Occipital lobe (tissue), 2 donors: ENCODE results near the gene PVALB. TPM values are rescaled to one million over a fixed set of nuclear protein-coding genes. Genes with fewer than 3 reads are reported as not detected.

Experiments used
- DNase-seq: peaks from one replicate; lab custom pipeline; 2025; lab: John Stamatoyannopoulos, UW
- total RNA-seq: library from RNA; depleted of rRNA; stranded (reverse); fragments of >200 nt; gene quantifications from one replicate; pipeline ENCODE4 v1.2.3, GENCODE V29; 2014

The PVALB gene
- total RNA-seq, 1 donor from 2014 or later, result 0.62 TPM

- DNase-seq, result no peak
Observed at GRCh38 chr22:36846949-36847348, 30.1 kb upstream of the PVALB start.

GRCh38 chr22:36846271-36846670 is 29.4 kb upstream of the PVALB start:
- DNase-seq, result no peak

- no peak for DNase-seq
Observed at GRCh38 chr22:36840106-36840505, 23.3 kb upstream of the PVALB start.

GRCh38 chr22:36839356-36840073 is 22.7 kb upstream of the PVALB start:
- DNase-seq, result no peak

GRCh38 chr22:36838119-36839030 is 21.5 kb upstream of the PVALB start:
- DNase-seq, result no peak

- DNase-seq, result no peak
Observed at GRCh38 chr22:36835903-36836302, 19.1 kb upstream of the PVALB start.

GRCh38 chr22:36833073-36833472 is 16.2 kb upstream of the PVALB start:
- no peak for DNase-seq

GRCh38 chr22:36831717-36832116 is 14.9 kb upstream of the PVALB start:
- no peak for DNase-seq

- no peak for DNase-seq
Observed at GRCh38 chr22:36831206-36831605, 14.4 kb upstream of the PVALB start.

GRCh38 chr22:36830601-36831000 is 13.8 kb upstream of the PVALB start:
- no peak for DNase-seq

- no peak for DNase-seq
Observed at GRCh38 chr22:36829370-36830002, 12.7 kb upstream of the PVALB start.

- DNase-seq, result no peak
Observed at GRCh38 chr22:36828815-36829214, 12.0 kb upstream of the PVALB start.

- no peak for DNase-seq
Observed at GRCh38 chr22:36826262-36826661, 9.4 kb upstream of the PVALB start.

- no peak for DNase-seq
Observed at GRCh38 chr22:36824655-36825054, 7.8 kb upstream of the PVALB start.

- DNase-seq, result no peak
Observed at GRCh38 chr22:36823186-36823839, 6.5 kb upstream of the PVALB start.

- no peak for DNase-seq
Observed at GRCh38 chr22:36822581-36822980, 5.7 kb upstream of the PVALB start.

- DNase-seq, result no peak
Observed at GRCh38 chr22:36819112-36819511, 2.3 kb upstream of the PVALB start.

GRCh38 chr22:36818010-36818642 is 1.3 kb upstream of the PVALB start:
- no peak for DNase-seq

- no peak for DNase-seq
Observed at GRCh38 chr22:36817525-36817848, 652 bp upstream of the PVALB start.

GRCh38 chr22:36816339-36816635 is 548 bp downstream of the PVALB start:
- no peak for DNase-seq

- no peak for DNase-seq
Observed at GRCh38 chr22:36815558-36816338, 1.1 kb downstream of the PVALB start.
